SK-N-SH treated with all-trans-retinoic acid at 6 μM for 48 hours (cell line): ENCODE data around the gene OTX1.

Experiments used
- ATAC-seq: fragments of 200-7000 bp; cut with Tn5 transposase; 3 replicates; pipeline ENCODE4 v1.9.1; 2020; ENCODE audit warnings: mild to moderate bottlenecking, moderate library complexity
- CREB5 ChIP-seq: fragments of 250-450 bp; sonication (Bioruptor Pico); IDR thresholded peaks from 2 replicates; pipeline ENCODE4 v1.5.1; 2020; ENCODE audit warnings: low read depth, mild to moderate bottlenecking, moderate library complexity
- CSDC2 ChIP-seq: fragments of 250-450 bp; sonication (Bioruptor Pico); IDR thresholded peaks from 2 replicates; pipeline ENCODE4 v1.5.0; 2020; ENCODE audit warnings: mild to moderate bottlenecking, moderate library complexity
- CSRNP3 ChIP-seq: fragments of 250-450 bp; sonication (Bioruptor Pico); IDR thresholded peaks from 2 replicates; pipeline ENCODE4 v1.5.1; 2021; ENCODE audit warnings: mild to moderate bottlenecking, moderate library complexity
- ESRRG ChIP-seq: fragments of 250-450 bp; sonication (Bioruptor Pico); IDR thresholded peaks from 2 replicates; pipeline ENCODE4 v1.6.1; 2021; ENCODE audit warnings: mild to moderate bottlenecking
- GLIS3 ChIP-seq: fragments of 250-450 bp; sonication (Bioruptor Pico); IDR thresholded peaks from 2 replicates; pipeline ENCODE4 v1.5.0; 2020; ENCODE audit warnings: mild to moderate bottlenecking, moderate library complexity
- ISL1 ChIP-seq: fragments of 250-450 bp; sonication (Bioruptor Pico); IDR thresholded peaks from 2 replicates; pipeline ENCODE4 v2.1.2; 2022; ENCODE audit warnings: mild to moderate bottlenecking, moderate library complexity
- OSR1 ChIP-seq: fragments of 250-450 bp; sonication (Bioruptor Pico); IDR thresholded peaks from 2 replicates; pipeline ENCODE4 v1.8.0; 2022; ENCODE audit warnings: moderate library complexity, mild to moderate bottlenecking, inconsistent platforms
- PATZ1 ChIP-seq: fragments of 250-450 bp; sonication (Bioruptor Pico); IDR thresholded peaks from 2 replicates; pipeline ENCODE4 v1.8.0; 2020; ENCODE audit warnings: mild to moderate bottlenecking, moderate library complexity, borderline replicate concordance
- PPARA ChIP-seq: fragments of 250-450 bp; sonication (Bioruptor Pico); IDR thresholded peaks from 2 replicates; pipeline ENCODE4 v1.5.0; 2020; ENCODE audit warnings: mild to moderate bottlenecking, borderline replicate concordance
- RARB ChIP-seq: fragments of 250-450 bp; sonication (Bioruptor Pico); IDR thresholded peaks from 2 replicates; pipeline ENCODE4 v1.8.0; 2021; ENCODE audit warnings: mild to moderate bottlenecking, moderate library complexity
- SNAI2 ChIP-seq: fragments of 250-450 bp; sonication (Bioruptor Pico); IDR thresholded peaks from 2 replicates; pipeline ENCODE4 v1.5.0; 2020; ENCODE audit warnings: mild to moderate bottlenecking, moderate library complexity
- TCF4 ChIP-seq: fragments of 250-450 bp; sonication (Bioruptor Pico); IDR thresholded peaks from 2 replicates; pipeline ENCODE4 v1.8.0; 2021; ENCODE audit warnings: mild to moderate bottlenecking, moderate library complexity, borderline replicate concordance
- TOX ChIP-seq: fragments of 250-450 bp; sonication (Bioruptor Pico); IDR thresholded peaks from 2 replicates; pipeline ENCODE4 v1.8.0; 2021; ENCODE audit warnings: mild to moderate bottlenecking, moderate library complexity, borderline replicate concordance
- ZC3H10 ChIP-seq: fragments of 250-450 bp; sonication (Bioruptor Pico); IDR thresholded peaks from 2 replicates; pipeline ENCODE4 v1.5.1; 2021; ENCODE audit warnings: mild to moderate bottlenecking, moderate library complexity
- ZNF565 ChIP-seq: fragments of 450-650 bp; formaldehyde crosslinking; conservative IDR thresholded peaks from 2 replicates; pipeline ENCODE4 v1.5.0; 2020; ENCODE audit warnings: low read depth, mild to moderate bottlenecking, moderate library complexity
- ZNF70 ChIP-seq: fragments of 450-650 bp; formaldehyde crosslinking; IDR thresholded peaks from 2 replicates; pipeline ENCODE4 v1.5.0; 2020; ENCODE audit warnings: mild to moderate bottlenecking, moderate library complexity
- ZNF8 ChIP-seq: fragments of 450-650 bp; formaldehyde crosslinking; IDR thresholded peaks from 2 replicates; pipeline ENCODE4 v1.5.0; 2020; ENCODE audit warnings: mild to moderate bottlenecking, moderate library complexity

Gene OTX1

GRCh38 chr2:63023444-63023843 is 27.2 kb upstream of the OTX1 start (continued):
- TF ChIP-seq CREB5 (CRISPR knock-in tag) = no peak
- no peak for TF ChIP-seq ZC3H10
- no peak for TF ChIP-seq TOX (CRISPR knock-in tag)

- ATAC-seq = no peak
- no peak for TF ChIP-seq ZNF8 (CRISPR knock-in tag)
- TF ChIP-seq CREB5 (CRISPR knock-in tag) = no peak
- TF ChIP-seq TOX (CRISPR knock-in tag) = no peak
- no peak for TF ChIP-seq CSRNP3 (CRISPR knock-in tag)
- TF ChIP-seq CSDC2 (CRISPR knock-in tag) = no peak
- TF ChIP-seq SNAI2 = no peak
- TF ChIP-seq TCF4 (CRISPR knock-in tag) = no peak
- TF ChIP-seq OSR1 (CRISPR knock-in tag) = no peak
- TF ChIP-seq RARB = no peak
- TF ChIP-seq PPARA = no peak
Measured at GRCh38 chr2:63027220-63027619, 23.4 kb upstream of the OTX1 start.

- TF ChIP-seq ESRRG (CRISPR knock-in tag) (no peak), OSR1 (CRISPR knock-in tag) (no peak), ISL1 (CRISPR knock-in tag) (no peak), CSRNP3 (CRISPR knock-in tag) (no peak)
- no peak for ATAC-seq
Measured at GRCh38 chr2:63029058-63029457, 21.6 kb upstream of the OTX1 start.

GRCh38 chr2:63034526-63034925 is 16.1 kb upstream of the OTX1 start:
- TF ChIP-seq GLIS3 (CRISPR knock-in tag) = no peak
- TF ChIP-seq ZNF565 = no peak
- no peak for TF ChIP-seq ZC3H10
- TF ChIP-seq TOX (CRISPR knock-in tag) = no peak
- no peak for TF ChIP-seq CSDC2 (CRISPR knock-in tag)
- no peak for TF ChIP-seq PATZ1 (CRISPR knock-in tag)
- TF ChIP-seq PPARA = no peak
- TF ChIP-seq RARB = no peak
- no peak for ATAC-seq

GRCh38 chr2:63035169-63035568 is 15.5 kb upstream of the OTX1 start:
- TF ChIP-seq RARB (no peak), ZNF70 (CRISPR knock-in tag) (no peak), CREB5 (CRISPR knock-in tag) (no peak), PATZ1 (CRISPR knock-in tag) (no peak), PPARA (no peak), TCF4 (CRISPR knock-in tag) (no peak), ZNF8 (CRISPR knock-in tag) (no peak)
- TF ChIP-seq, all 23 proteins: peak for 0
- ATAC-seq = no peak
